HTERT RPE-1 (cell line): ENCODE results near the gene GNPNAT1.
"Not testable (repeated sequence)": the region's sequence is repeated elsewhere in the genome, so short reads cannot be mapped to it uniquely, and the experiment has no call there.

Experiments used
- in situ Hi-C: fragments of 300-500 bp; cut with MboI; formaldehyde crosslinking; loops from 4 replicates; pipeline ENCODE4 v1.14.3; 2020; ENCODE audit warnings: low sequenced_read_pairs

Gene GNPNAT1

GRCh38 chr14:52729925-52730708, 61.3 kb downstream of the GNPNAT1 start, which contains the start of gene STYX:
TSS of gene STYX (plus strand) at chr14:52730166. CDS start at chr14:52730475, 309 bp downstream.
- in situ Hi-C loops: no loop called here

- in situ Hi-C loops: no loop called here
Measured at GRCh38 chr14:52729585-52729924, 61.9 kb downstream of the GNPNAT1 start.

- in situ Hi-C loops: not testable (repeated sequence)
Measured at GRCh38 chr14:52729035-52729434, 62.4 kb downstream of the GNPNAT1 start.

- in situ Hi-C loops: not testable (repeated sequence)
Measured at GRCh38 chr14:52727509-52727908, 63.9 kb downstream of the GNPNAT1 start.
